DOHH2 (cell line): ENCODE measurements around the gene OTUD4.

Experiments used
- EZH2phosphoT487 ChIP-seq: fragments of 200-600 bp; sonication (generic); IDR thresholded peaks from 2 replicates; pipeline ENCODE4 v1.6.1; 2017; ENCODE audit warnings: borderline replicate concordance, mild to moderate bottlenecking, antibody characterized with exemption, low read length, moderate library complexity, mixed read lengths
- TF ChIP-seq, protein P1 (sequence below): fragments of 200-600 bp; sonication (generic); IDR thresholded peaks from one replicate; pipeline ENCODE4 v1.5.1; 2014; ENCODE audit warnings: antibody characterized with exemption, mild to moderate bottlenecking, low read depth, low read length; ENCODE audit not compliant: poor library complexity, severe bottlenecking

DNA sequence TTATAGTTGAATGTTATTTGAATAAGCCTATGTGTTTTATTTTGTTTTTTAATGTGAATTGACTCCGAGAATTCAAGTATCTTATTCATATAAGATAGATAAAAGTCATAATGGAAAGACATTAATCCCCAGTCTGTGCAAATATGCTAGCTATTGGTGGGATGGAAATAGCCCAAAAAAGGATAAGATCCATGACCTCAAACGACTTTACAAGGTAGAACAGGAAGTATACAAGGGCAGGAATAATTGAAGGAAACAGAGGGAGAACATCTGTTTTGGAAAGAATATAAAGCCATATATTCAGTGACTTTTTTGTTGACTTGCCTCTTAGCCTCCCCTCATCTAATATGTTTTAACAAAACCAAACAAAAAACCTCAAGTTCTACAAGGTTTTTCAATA lies 73.3 kb downstream of the OTUD4 start:
- TF ChIP-seq, protein P1, sequence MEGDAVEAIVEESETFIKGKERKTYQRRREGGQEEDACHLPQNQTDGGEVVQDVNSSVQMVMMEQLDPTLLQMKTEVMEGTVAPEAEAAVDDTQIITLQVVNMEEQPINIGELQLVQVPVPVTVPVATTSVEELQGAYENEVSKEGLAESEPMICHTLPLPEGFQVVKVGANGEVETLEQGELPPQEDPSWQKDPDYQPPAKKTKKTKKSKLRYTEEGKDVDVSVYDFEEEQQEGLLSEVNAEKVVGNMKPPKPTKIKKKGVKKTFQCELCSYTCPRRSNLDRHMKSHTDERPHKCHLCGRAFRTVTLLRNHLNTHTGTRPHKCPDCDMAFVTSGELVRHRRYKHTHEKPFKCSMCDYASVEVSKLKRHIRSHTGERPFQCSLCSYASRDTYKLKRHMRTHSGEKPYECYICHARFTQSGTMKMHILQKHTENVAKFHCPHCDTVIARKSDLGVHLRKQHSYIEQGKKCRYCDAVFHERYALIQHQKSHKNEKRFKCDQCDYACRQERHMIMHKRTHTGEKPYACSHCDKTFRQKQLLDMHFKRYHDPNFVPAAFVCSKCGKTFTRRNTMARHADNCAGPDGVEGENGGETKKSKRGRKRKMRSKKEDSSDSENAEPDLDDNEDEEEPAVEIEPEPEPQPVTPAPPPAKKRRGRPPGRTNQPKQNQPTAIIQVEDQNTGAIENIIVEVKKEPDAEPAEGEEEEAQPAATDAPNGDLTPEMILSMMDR = no peak
- TF ChIP-seq EZH2phosphoT487 = no peak
